ENCODE measurements around the gene EIF2B2. TPM values are rescaled to one million over a fixed set of nuclear protein-coding genes. Genes with fewer than 3 reads are reported as not detected.

EIF2B2 gene
- total RNA-seq, 1 donor from 2014 or later = 34.8 TPM

DNA sequence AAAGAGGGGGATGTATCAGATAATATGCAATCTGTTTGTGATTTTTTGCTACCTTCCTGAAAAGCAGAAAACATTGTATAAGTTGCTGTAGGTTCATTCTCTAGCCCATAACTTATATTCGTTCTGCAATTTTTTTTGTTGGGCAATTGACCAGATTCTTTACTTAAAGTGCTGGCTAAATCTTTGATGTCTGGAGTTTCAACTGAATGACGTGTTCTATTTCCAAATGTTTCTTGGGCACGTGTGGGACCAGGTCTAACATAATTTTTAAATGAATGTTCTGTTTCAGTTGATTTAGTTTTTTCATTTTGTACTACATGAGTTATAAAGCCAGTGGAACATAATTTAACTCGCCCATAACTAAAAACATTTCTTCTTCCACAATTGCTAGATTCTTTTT lies 44.8 kb downstream of the EIF2B2 start:
- DNase-seq (no peak), ATAC-seq (no peak)
- Histone ChIP-seq H3K4me3 (no peak overlapping the region), H3K27ac (no peak overlapping the region), H3K27me3 (no peaks in the 10 kb centered on the region), H3K36me3 (no peaks in the 10 kb centered on the region), H3K4me1 (peaks cover 25% of the 10 kb centered on the region), H3K9me3 (no peaks in the 10 kb centered on the region)
- TF ChIP-seq, protein P1, sequence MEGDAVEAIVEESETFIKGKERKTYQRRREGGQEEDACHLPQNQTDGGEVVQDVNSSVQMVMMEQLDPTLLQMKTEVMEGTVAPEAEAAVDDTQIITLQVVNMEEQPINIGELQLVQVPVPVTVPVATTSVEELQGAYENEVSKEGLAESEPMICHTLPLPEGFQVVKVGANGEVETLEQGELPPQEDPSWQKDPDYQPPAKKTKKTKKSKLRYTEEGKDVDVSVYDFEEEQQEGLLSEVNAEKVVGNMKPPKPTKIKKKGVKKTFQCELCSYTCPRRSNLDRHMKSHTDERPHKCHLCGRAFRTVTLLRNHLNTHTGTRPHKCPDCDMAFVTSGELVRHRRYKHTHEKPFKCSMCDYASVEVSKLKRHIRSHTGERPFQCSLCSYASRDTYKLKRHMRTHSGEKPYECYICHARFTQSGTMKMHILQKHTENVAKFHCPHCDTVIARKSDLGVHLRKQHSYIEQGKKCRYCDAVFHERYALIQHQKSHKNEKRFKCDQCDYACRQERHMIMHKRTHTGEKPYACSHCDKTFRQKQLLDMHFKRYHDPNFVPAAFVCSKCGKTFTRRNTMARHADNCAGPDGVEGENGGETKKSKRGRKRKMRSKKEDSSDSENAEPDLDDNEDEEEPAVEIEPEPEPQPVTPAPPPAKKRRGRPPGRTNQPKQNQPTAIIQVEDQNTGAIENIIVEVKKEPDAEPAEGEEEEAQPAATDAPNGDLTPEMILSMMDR (IDR thresholded peaks at IDR 0.05) = no peak
- intact Hi-C loops (cut with DNase I) = no loop called here

DNA sequence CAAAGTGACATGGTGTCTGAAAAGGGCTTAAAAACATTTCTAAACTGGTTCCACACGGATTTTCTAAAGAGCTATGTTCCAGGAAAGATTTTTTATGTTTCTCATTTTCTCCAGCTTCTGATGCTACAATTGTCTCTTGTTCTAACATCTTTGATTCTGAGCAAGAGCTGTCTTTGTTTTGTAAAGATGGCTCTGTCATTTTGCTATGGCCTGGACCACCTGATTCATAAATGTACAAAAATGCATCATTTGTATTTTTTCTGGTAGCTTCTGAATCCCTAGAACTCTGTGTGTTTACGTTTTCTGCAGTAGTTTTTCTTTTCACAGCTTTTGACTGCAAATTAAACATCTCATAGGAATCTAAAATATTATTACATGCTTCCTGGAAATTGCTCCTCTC lies 45.4 kb downstream of the EIF2B2 start:
- no peak for DNase-seq
- H3K4me1 ChIP-seq = peaks cover 25% of the 10 kb centered on the region

GRCh38 chr14:75049136-75049535 lies 46.4 kb downstream of the EIF2B2 start:
- Histone ChIP-seq H3K4me1 (peaks cover 25% of the 10 kb centered on the region), H3K27me3 (no peaks in the 10 kb centered on the region), H3K9me3 (no peaks in the 10 kb centered on the region), H3K4me3 (peak overlapping the region; percentile 70), H3K27ac (peak overlapping the region; percentile 93), H3K36me3 (no peaks in the 10 kb centered on the region)
- no peak for ATAC-seq
- no peak for DNase-seq
- TF ChIP-seq, protein P1 (IDR thresholded peaks at IDR 0.05) = no peak
- intact Hi-C loops (cut with DNase I) = no loop called here

More for the DNA sequence above, 45.4 kb downstream of the EIF2B2 start:
- no peak overlapping the region for H3K27ac ChIP-seq
- no peak for ATAC-seq
- no peak overlapping the region for H3K4me3 ChIP-seq
- no peaks in the 10 kb centered on the region for H3K27me3 ChIP-seq
- no peaks in the 10 kb centered on the region for H3K36me3 ChIP-seq
- TF ChIP-seq, protein P1 (IDR thresholded peaks at IDR 0.05) = no peak
- intact Hi-C loops (cut with DNase I) = no loop called here
- no peaks in the 10 kb centered on the region for H3K9me3 ChIP-seq

- Histone ChIP-seq H3K9me3 (no peaks in the 10 kb centered on the region), H3K4me1 (peaks cover 20% of the 10 kb centered on the region), H3K36me3 (no peaks in the 10 kb centered on the region), H3K27ac (peak overlapping the region; percentile 93), H3K4me3 (peak overlapping the region; percentile 70), H3K27me3 (no peaks in the 10 kb centered on the region)
- ATAC-seq = no peak
- no peak for DNase-seq
- TF ChIP-seq, protein P1 (IDR thresholded peaks at IDR 0.05) = no peak
- intact Hi-C loops (cut with DNase I) = no loop called here
Observed at GRCh38 chr14:75049731-75050201, 47.0 kb downstream of the EIF2B2 start.

GRCh38 chr14:75050852-75051555 lies 48.3 kb downstream of the EIF2B2 start, which contains the start of gene MLH3:
MLH3 (minus strand) TSS chr14:75051467; CDS start chr14:75049655, 1,812 bp downstream.
- TF ChIP-seq, protein P1 (IDR thresholded peaks at IDR 0.05) = no peak
- intact Hi-C loops (cut with DNase I) = no loop called here

More at GRCh38 chr14:75050852-75051555, 48.3 kb downstream of the EIF2B2 start, which contains the start of gene MLH3:
- Histone ChIP-seq H3K27me3 (no peaks in the 10 kb centered on the region), H3K4me3 (peak within 1 kb of the TSS; percentile 70), H3K36me3 (no peaks in the 10 kb centered on the region), H3K4me1 (peaks cover 13% of the 10 kb centered on the region), H3K27ac (peak within 1 kb of the TSS; percentile 93), H3K9me3 (no peaks in the 10 kb centered on the region)
- peak; percentile 94 for ATAC-seq
- peak; percentile 93 for DNase-seq
